SK-N-SH treated with all-trans-retinoic acid at 6 μM for 48 hours (cell line): ENCODE measurements around the gene CHST12.

Experiments used
- ATAC-seq: fragments of 200-7000 bp; cut with Tn5 transposase; 3 replicates; pipeline ENCODE4 v1.9.1; 2020; ENCODE audit warnings: mild to moderate bottlenecking, moderate library complexity
- ARNTL ChIP-seq: fragments of 450-650 bp; formaldehyde crosslinking; IDR thresholded peaks from 2 replicates; pipeline ENCODE4 v1.5.0; 2020; ENCODE audit warnings: low read depth, mild to moderate bottlenecking, moderate library complexity, borderline replicate concordance
- BACH2 ChIP-seq: fragments of 250-450 bp; sonication (Bioruptor Pico); IDR thresholded peaks from 2 replicates; pipeline ENCODE4 v1.9.0; 2021; ENCODE audit warnings: mild to moderate bottlenecking, borderline replicate concordance
- CSDC2 ChIP-seq: fragments of 250-450 bp; sonication (Bioruptor Pico); IDR thresholded peaks from 2 replicates; pipeline ENCODE4 v1.5.0; 2020; ENCODE audit warnings: mild to moderate bottlenecking, moderate library complexity
- ESRRG ChIP-seq: fragments of 250-450 bp; sonication (Bioruptor Pico); IDR thresholded peaks from 2 replicates; pipeline ENCODE4 v1.6.1; 2021; ENCODE audit warnings: mild to moderate bottlenecking
- GLIS3 ChIP-seq: fragments of 250-450 bp; sonication (Bioruptor Pico); IDR thresholded peaks from 2 replicates; pipeline ENCODE4 v1.5.0; 2020; ENCODE audit warnings: mild to moderate bottlenecking, moderate library complexity
- OSR1 ChIP-seq: fragments of 250-450 bp; sonication (Bioruptor Pico); IDR thresholded peaks from 2 replicates; pipeline ENCODE4 v1.8.0; 2022; ENCODE audit warnings: moderate library complexity, mild to moderate bottlenecking, inconsistent platforms
- PATZ1 ChIP-seq: fragments of 250-450 bp; sonication (Bioruptor Pico); IDR thresholded peaks from 2 replicates; pipeline ENCODE4 v1.8.0; 2020; ENCODE audit warnings: mild to moderate bottlenecking, moderate library complexity, borderline replicate concordance
- RARB ChIP-seq: fragments of 250-450 bp; sonication (Bioruptor Pico); IDR thresholded peaks from 2 replicates; pipeline ENCODE4 v1.8.0; 2021; ENCODE audit warnings: mild to moderate bottlenecking, moderate library complexity
- SNAI2 ChIP-seq: fragments of 250-450 bp; sonication (Bioruptor Pico); IDR thresholded peaks from 2 replicates; pipeline ENCODE4 v1.5.0; 2020; ENCODE audit warnings: mild to moderate bottlenecking, moderate library complexity
- TCF4 ChIP-seq: fragments of 250-450 bp; sonication (Bioruptor Pico); IDR thresholded peaks from 2 replicates; pipeline ENCODE4 v1.8.0; 2021; ENCODE audit warnings: mild to moderate bottlenecking, moderate library complexity, borderline replicate concordance
- TOX ChIP-seq: fragments of 250-450 bp; sonication (Bioruptor Pico); IDR thresholded peaks from 2 replicates; pipeline ENCODE4 v1.8.0; 2021; ENCODE audit warnings: mild to moderate bottlenecking, moderate library complexity, borderline replicate concordance
- ZC3H10 ChIP-seq: fragments of 250-450 bp; sonication (Bioruptor Pico); IDR thresholded peaks from 2 replicates; pipeline ENCODE4 v1.5.1; 2021; ENCODE audit warnings: mild to moderate bottlenecking, moderate library complexity
- ZFP3 ChIP-seq: fragments of 250-450 bp; sonication (Bioruptor Pico); IDR thresholded peaks from 2 replicates; pipeline ENCODE4 v1.5.0; 2020; ENCODE audit warnings: mild to moderate bottlenecking, moderate library complexity
- ZFP30 ChIP-seq: fragments of 450-650 bp; formaldehyde crosslinking; IDR thresholded peaks from 2 replicates; pipeline ENCODE4 v1.5.0; 2022; ENCODE audit warnings: mild to moderate bottlenecking, moderate library complexity
- ZNF565 ChIP-seq: fragments of 450-650 bp; formaldehyde crosslinking; conservative IDR thresholded peaks from 2 replicates; pipeline ENCODE4 v1.5.0; 2020; ENCODE audit warnings: low read depth, mild to moderate bottlenecking, moderate library complexity
- ZNF70 ChIP-seq: fragments of 450-650 bp; formaldehyde crosslinking; IDR thresholded peaks from 2 replicates; pipeline ENCODE4 v1.5.0; 2020; ENCODE audit warnings: mild to moderate bottlenecking, moderate library complexity
- ZNF8 ChIP-seq: fragments of 450-650 bp; formaldehyde crosslinking; IDR thresholded peaks from 2 replicates; pipeline ENCODE4 v1.5.0; 2020; ENCODE audit warnings: mild to moderate bottlenecking, moderate library complexity
- TF ChIP-seq, protein P1 (sequence below): fragments of 250-450 bp; sonication (Bioruptor Pico); IDR thresholded peaks from 2 replicates; pipeline ENCODE4 v1.5.1; 2020; ENCODE audit warnings: low read depth, mild to moderate bottlenecking, moderate library complexity
- TF ChIP-seq, protein P2 (sequence below): fragments of 250-450 bp; sonication (Bioruptor Pico); IDR thresholded peaks from 2 replicates; pipeline ENCODE4 v1.5.1; 2021; ENCODE audit warnings: mild to moderate bottlenecking, moderate library complexity
- TF ChIP-seq, protein P3 (sequence below): fragments of 250-450 bp; sonication (Bioruptor Pico); IDR thresholded peaks from 2 replicates; pipeline ENCODE4 v1.5.0; 2020; ENCODE audit warnings: mild to moderate bottlenecking, moderate library complexity

The CHST12 gene

DNA sequence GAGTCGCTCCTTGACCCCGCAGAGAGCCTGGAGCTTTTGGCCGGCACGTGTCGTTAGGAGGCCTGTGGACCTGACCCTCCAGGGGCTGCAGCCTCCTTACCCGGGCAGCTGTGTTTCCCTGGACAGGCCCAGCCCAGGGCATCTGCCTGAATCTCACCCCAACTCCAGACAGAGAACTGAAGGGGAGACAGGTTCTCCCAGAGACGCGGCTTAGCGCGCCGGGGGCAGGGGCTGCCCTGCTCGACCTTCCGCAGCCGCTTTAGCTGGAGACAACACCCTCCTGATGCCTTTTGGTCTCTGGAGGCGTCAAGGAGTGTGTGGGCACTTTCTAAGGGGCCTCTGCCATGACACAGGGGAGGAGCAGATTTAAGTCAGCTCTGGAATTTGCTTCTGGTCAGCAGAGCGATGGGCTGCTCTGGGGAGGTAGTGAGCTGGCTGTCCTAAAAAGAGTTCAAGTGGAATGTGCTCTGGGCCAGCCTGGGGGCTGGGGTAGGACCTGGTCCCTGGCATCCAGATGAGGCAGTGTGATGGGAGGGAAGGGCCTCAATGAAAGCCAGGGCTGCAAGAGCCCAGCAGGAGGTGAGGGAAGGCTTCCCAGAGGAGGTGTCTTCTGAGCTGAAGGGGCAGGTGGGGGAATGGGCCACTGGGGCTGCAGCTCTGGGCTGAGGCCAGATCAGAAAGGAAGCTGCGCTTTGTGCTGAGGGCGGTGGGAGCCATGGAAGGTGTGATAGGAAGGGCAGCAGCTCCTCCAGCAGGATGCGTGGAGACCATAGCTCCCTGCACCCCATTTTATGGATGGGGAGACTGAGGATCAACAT, 67.0 kb downstream of the CHST12 start:
- ATAC-seq = no peak
- TF ChIP-seq ESRRG (CRISPR knock-in tag) (no peak), SNAI2 (CRISPR knock-in tag) (no peak), ZFP30 (CRISPR knock-in tag) (no peak), ZNF565 (CRISPR knock-in tag) (no peak), PATZ1 (no peak), ZC3H10 (CRISPR knock-in tag) (no peak), ZFP3 (no peak), OSR1 (CRISPR knock-in tag) (no peak), TOX (CRISPR knock-in tag) (no peak), ZNF8 (CRISPR knock-in tag) (no peak), ARNTL (CRISPR knock-in tag) (no peak), ZNF70 (no peak)
- TF ChIP-seq, protein P1, sequence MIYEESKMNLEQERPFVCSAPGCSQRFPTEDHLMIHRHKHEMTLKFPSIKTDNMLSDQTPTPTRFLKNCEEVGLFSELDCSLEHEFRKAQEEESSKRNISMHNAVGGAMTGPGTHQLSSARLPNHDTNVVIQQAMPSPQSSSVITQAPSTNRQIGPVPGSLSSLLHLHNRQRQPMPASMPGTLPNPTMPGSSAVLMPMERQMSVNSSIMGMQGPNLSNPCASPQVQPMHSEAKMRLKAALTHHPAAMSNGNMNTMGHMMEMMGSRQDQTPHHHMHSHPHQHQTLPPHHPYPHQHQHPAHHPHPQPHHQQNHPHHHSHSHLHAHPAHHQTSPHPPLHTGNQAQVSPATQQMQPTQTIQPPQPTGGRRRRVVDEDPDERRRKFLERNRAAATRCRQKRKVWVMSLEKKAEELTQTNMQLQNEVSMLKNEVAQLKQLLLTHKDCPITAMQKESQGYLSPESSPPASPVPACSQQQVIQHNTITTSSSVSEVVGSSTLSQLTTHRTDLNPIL = no peak
- TF ChIP-seq, protein P2, sequence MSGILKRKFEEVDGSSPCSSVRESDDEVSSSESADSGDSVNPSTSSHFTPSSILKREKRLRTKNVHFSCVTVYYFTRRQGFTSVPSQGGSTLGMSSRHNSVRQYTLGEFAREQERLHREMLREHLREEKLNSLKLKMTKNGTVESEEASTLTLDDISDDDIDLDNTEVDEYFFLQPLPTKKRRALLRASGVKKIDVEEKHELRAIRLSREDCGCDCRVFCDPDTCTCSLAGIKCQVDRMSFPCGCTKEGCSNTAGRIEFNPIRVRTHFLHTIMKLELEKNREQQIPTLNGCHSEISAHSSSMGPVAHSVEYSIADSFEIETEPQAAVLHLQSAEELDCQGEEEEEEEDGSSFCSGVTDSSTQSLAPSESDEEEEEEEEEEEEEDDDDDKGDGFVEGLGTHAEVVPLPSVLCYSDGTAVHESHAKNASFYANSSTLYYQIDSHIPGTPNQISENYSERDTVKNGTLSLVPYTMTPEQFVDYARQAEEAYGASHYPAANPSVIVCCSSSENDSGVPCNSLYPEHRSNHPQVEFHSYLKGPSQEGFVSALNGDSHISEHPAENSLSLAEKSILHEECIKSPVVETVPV (CRISPR knock-in tag) = no peak

GRCh38 chr7:2471022-2471329, 67.6 kb downstream of the CHST12 start:
- TF ChIP-seq RARB (no peak), TCF4 (CRISPR knock-in tag) (no peak), SNAI2 (CRISPR knock-in tag) (no peak), ZNF565 (CRISPR knock-in tag) (no peak), ZFP30 (CRISPR knock-in tag) (no peak), GLIS3 (CRISPR knock-in tag) (no peak), ESRRG (CRISPR knock-in tag) (no peak), ZC3H10 (CRISPR knock-in tag) (no peak), BACH2 (CRISPR knock-in tag) (no peak), CSDC2 (no peak), ZFP3 (no peak), ZNF8 (CRISPR knock-in tag) (no peak), ZNF70 (no peak), TOX (CRISPR knock-in tag) (no peak), OSR1 (CRISPR knock-in tag) (no peak)
- TF ChIP-seq, protein P1 = no peak
- TF ChIP-seq, protein P3, sequence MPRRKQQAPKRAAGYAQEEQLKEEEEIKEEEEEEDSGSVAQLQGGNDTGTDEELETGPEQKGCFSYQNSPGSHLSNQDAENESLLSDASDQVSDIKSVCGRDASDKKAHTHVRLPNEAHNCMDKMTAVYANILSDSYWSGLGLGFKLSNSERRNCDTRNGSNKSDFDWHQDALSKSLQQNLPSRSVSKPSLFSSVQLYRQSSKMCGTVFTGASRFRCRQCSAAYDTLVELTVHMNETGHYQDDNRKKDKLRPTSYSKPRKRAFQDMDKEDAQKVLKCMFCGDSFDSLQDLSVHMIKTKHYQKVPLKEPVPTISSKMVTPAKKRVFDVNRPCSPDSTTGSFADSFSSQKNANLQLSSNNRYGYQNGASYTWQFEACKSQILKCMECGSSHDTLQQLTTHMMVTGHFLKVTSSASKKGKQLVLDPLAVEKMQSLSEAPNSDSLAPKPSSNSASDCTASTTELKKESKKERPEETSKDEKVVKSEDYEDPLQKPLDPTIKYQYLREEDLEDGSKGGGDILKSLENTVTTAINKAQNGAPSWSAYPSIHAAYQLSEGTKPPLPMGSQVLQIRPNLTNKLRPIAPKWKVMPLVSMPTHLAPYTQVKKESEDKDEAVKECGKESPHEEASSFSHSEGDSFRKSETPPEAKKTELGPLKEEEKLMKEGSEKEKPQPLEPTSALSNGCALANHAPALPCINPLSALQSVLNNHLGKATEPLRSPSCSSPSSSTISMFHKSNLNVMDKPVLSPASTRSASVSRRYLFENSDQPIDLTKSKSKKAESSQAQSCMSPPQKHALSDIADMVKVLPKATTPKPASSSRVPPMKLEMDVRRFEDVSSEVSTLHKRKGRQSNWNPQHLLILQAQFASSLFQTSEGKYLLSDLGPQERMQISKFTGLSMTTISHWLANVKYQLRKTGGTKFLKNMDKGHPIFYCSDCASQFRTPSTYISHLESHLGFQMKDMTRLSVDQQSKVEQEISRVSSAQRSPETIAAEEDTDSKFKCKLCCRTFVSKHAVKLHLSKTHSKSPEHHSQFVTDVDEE = no peak
- TF ChIP-seq, protein P2 (CRISPR knock-in tag) = no peak
- ATAC-seq = peak; percentile 19; the same call in 2 of the 3 replicates
